ENCODE data around the gene KCNQ5.

DNA sequence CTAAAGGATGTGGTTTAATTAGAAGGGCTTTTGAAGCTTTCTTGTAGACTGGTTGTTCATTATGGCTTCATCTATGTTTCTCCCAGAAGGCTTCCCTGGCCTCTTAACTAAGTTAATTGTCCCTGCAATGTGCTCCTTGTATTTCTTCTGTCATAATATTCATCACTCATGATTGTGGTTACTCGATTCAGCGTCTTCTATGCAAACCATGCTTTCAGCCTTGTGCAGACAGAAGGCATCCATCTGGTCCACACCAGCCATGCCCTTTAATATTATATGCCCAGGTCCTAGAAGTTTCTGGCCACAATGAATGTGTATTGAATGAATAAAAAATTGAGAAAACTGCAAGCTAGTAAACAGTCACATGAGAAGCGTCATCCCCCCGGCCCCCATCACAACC lies 440.3 kb downstream of the KCNQ5 start:
- TF ChIP-seq EZH2phosphoT487 (IDR thresholded peaks at IDR 0.05; ENCODE audit: borderline replicate concordance, low read length): no peak
- TF ChIP-seq, protein P1, sequence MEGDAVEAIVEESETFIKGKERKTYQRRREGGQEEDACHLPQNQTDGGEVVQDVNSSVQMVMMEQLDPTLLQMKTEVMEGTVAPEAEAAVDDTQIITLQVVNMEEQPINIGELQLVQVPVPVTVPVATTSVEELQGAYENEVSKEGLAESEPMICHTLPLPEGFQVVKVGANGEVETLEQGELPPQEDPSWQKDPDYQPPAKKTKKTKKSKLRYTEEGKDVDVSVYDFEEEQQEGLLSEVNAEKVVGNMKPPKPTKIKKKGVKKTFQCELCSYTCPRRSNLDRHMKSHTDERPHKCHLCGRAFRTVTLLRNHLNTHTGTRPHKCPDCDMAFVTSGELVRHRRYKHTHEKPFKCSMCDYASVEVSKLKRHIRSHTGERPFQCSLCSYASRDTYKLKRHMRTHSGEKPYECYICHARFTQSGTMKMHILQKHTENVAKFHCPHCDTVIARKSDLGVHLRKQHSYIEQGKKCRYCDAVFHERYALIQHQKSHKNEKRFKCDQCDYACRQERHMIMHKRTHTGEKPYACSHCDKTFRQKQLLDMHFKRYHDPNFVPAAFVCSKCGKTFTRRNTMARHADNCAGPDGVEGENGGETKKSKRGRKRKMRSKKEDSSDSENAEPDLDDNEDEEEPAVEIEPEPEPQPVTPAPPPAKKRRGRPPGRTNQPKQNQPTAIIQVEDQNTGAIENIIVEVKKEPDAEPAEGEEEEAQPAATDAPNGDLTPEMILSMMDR (IDR thresholded peaks at IDR 0.05; ENCODE audit: low read depth, low read length, poor library complexity, severe bottlenecking): no peak

Measured in DOHH2 (cell line).